NCI-H748 treated with DMSO at 0.1 percent for 48 hours (cell line): ENCODE data around the gene THRAP3.

ENCODE experiments used
- DNase-seq: peaks from one replicate; lab custom pipeline; 2025; lab: John Stamatoyannopoulos, UW

The THRAP3 gene

DNA sequence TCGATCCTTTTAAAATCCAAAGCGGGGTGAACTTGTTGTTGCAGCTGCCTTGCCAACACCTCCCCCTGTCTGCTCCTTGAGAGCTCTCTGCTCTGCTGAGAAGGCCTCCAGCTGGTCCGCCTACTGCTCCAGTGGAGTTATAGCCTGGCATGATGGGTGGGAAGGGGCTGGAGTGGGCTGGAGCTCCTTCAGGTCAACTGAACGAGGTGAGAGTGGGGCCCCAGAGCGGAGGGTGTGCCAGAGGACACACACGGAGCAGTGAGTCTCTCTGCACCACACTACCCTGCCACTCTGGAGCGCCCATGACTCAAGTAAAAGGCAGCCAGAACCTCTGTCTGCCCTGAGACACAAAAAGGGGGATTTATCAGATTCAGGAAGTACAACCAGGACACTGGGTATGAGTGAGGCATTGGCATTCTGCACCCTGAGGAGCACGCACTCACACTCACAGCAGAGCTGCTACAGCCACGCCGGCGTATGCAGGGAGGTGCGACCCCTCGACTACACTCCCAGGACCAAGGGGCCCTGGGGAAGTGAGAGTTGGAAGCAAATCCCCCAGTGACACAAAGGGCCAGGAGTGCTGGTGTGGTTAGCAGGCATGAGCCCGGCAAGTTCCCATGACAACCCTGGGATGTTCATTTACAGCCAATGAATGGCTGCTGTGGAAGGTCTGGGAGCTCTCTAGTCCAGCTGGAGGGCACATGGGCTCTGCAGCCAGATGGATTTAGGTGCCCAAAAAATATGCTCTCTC, 127.2 kb downstream of the THRAP3 start:
- no peak for DNase-seq

DNA sequence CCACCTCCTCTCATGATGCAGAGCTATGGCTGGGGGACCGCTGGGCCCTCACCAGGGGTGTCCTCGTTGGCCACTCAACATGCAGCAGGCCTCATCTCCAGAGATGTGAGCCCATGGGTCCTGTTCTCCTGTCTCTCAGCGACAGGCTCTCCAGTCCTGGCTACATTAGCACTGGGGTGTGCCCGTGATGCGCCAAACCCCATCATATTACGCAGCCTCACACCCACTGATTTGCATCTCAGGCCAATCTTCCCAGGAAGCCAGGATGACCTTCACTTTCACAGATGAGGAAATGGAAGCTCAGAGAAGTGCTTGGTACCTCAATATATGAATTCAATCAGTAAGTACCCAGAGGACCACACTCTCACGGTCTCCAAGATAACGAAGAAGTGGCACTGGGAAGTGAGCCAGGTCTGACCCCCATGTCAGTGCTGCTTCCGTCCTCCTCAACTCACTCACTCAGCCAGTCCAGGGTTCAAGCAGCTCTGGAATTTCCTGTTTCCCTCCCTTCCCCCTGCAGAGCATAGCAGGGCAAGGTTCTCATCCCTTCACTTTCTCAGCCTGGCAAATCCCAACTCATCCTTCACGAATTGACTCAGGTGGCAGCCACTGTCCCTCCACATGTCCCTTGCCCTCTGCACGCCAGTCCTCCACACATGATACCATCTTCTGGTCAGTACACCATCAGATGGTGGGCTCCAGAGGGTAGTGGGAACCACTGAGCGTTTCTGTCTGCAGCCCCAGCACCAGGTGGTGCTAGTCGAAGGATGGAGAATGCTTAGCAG, 128.1 kb downstream of the THRAP3 start:
- no peak for DNase-seq

DNA sequence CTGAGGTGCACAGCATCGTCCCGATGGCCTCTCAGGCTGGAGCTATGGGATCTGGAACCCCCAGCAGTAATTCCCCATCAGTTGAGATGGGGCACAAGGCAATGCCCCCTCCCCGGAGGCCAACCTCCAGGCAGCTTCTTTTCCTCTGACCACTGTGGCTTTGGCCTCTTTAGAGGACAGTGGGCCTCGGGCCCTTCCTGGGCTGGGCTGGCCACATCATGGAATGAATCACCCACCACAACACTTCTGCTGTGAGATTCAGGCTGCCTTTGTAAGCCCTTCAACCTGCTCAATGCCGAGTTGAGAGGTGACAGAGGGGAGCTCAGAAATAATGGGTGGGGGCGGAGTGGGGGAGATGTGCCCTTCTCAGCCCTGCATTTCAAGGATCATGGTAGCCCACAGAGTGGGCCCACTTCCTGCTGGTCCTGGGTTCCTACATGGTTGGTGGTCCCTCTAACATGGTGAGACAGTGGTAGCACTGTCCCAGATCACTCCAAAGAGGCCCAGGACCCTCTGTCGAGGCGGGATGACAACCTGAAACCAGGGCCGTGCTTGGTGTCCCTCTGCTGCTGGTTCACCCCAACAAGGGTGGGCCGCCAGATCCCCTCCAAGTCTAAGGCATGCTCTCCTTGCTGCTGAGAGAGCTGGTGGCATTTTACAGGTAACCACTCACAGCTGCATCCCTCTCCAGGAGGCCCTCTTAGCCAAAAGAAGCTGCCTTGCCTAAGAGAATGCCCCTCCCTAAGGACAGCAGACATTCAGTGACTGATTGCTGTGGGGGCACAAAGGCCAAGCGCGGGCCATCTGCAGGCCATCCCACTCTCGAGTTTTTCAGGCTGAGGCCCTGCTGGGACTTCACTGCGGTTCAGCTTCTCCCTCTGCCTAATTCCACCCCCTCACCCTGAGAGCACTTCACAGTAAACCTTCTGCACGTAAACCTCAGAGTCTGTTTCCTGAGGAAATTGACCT, 129.0 kb downstream of the THRAP3 start:
- DNase-seq: no peak

DNA sequence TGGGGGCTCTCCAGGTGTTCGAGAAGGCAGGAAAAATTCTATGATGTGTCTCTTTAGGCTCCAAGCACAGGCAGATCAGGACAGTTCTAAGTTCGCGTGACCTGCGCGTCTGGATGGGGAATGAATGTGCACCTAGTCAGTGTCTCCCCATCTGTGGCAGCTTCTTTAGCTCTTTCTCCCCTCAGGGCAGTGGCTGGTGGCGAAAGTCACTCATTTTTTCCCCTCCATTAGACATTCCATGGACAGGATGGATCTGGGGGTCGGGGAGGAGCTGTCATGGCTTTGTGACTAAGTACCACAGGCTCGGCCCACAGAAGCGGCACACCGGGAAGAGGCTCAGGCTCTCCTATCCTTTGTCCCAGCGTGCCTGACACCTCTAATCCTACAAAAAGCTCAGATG, 130.2 kb downstream of the THRAP3 start:
- DNase-seq: no peak
